ENCODE results near the gene SIM2. TPM values are rescaled to one million over a fixed set of nuclear protein-coding genes. Genes with fewer than 3 reads are reported as not detected.

The SIM2 gene
- total RNA-seq, 1 donor from 2014 or later = 9.2 TPM

GRCh38 chr21:36744190-36744559 is 45.3 kb downstream of the SIM2 start:
- Mint-ChIP-seq H3K27me3 (ENCODE audit: low read depth, unreplicated experiment) (peaks cover 11% of the 10 kb centered on the region), H3K27ac (ENCODE audit: unreplicated experiment) (no peak overlapping the region), H3K4me3 (ENCODE audit: unreplicated experiment) (no peak overlapping the region), H3K36me3 (ENCODE audit: low read depth, unreplicated experiment) (no peaks in the 10 kb centered on the region), H3K4me1 (ENCODE audit: low read depth, unreplicated experiment) (peaks cover 2% of the 10 kb centered on the region), H3K9me3 (ENCODE audit: unreplicated experiment) (peaks cover 1% of the 10 kb centered on the region)
- Histone ChIP-seq H3K36me3 (ENCODE audit: insufficient read depth, low read length) (no peaks in the 10 kb centered on the region), H3K4me2 (ENCODE audit: low read length) (peak overlapping the region; percentile 61), H4K20me1 (ENCODE audit: insufficient read depth, low read length) (no peaks in the 10 kb centered on the region), H3K9me3 (ENCODE audit: insufficient read depth, low read depth, low read length) (no peaks in the 10 kb centered on the region), H2AFZ (ENCODE audit: low read depth, low read length) (peak overlapping the region; percentile 34), H3K4me1 (ENCODE audit: insufficient read depth, low read length) (peaks cover 11% of the 10 kb centered on the region), H3K4me3 (ENCODE audit: insufficient read depth, low read depth, low read length) (no peak overlapping the region), H3K9ac (ENCODE audit: low read length) (no peak overlapping the region), H3K27ac (ENCODE audit: low read depth, low read length) (no peak overlapping the region), H3K79me2 (ENCODE audit: insufficient read depth, low read length) (no peaks in the 10 kb centered on the region), H3K27me3 (ENCODE audit: insufficient read depth, low read length) (no peaks in the 10 kb centered on the region)
- FAIRE-seq = no peak
- DNase-seq (ENCODE audit: low read depth) = no peak
- TF ChIP-seq EZH2 (IDR thresholded peaks at IDR 0.05; ENCODE audit: insufficient read depth, low read length) (no peak), CTCF (IDR thresholded peaks at IDR 0.05; ENCODE audit: insufficient read depth, low read depth, low read length) (no peak)

- FAIRE-seq = no peak
- Histone ChIP-seq H3K36me3 (ENCODE audit: insufficient read depth, low read length) (no peaks in the 10 kb centered on the region), H3K9me3 (ENCODE audit: insufficient read depth, low read depth, low read length) (no peaks in the 10 kb centered on the region), H3K27ac (ENCODE audit: low read depth, low read length) (no peak overlapping the region), H3K27me3 (ENCODE audit: insufficient read depth, low read length) (no peaks in the 10 kb centered on the region), H3K9ac (ENCODE audit: low read length) (no peak overlapping the region), H2AFZ (ENCODE audit: low read depth, low read length) (peak overlapping the region; percentile 34), H3K4me3 (ENCODE audit: insufficient read depth, low read depth, low read length) (no peak overlapping the region), H3K4me1 (ENCODE audit: insufficient read depth, low read length) (peaks cover 13% of the 10 kb centered on the region), H3K79me2 (ENCODE audit: insufficient read depth, low read length) (no peaks in the 10 kb centered on the region), H4K20me1 (ENCODE audit: insufficient read depth, low read length) (no peaks in the 10 kb centered on the region), H3K4me2 (ENCODE audit: low read length) (peak overlapping the region; percentile 61)
- peak; percentile 21 for DNase-seq (ENCODE audit: low read depth)
- Mint-ChIP-seq H3K27me3 (ENCODE audit: low read depth, unreplicated experiment) (peaks cover 11% of the 10 kb centered on the region), H3K36me3 (ENCODE audit: low read depth, unreplicated experiment) (no peaks in the 10 kb centered on the region), H3K4me3 (ENCODE audit: unreplicated experiment) (no peak overlapping the region), H3K27ac (ENCODE audit: unreplicated experiment) (no peak overlapping the region), H3K4me1 (ENCODE audit: low read depth, unreplicated experiment) (peaks cover 7% of the 10 kb centered on the region), H3K9me3 (ENCODE audit: unreplicated experiment) (peaks cover 1% of the 10 kb centered on the region)
- TF ChIP-seq CTCF (IDR thresholded peaks at IDR 0.05; ENCODE audit: insufficient read depth, low read depth, low read length) = no peak
- TF ChIP-seq EZH2 (IDR thresholded peaks at IDR 0.05; ENCODE audit: insufficient read depth, low read length) = no peak
Measured at GRCh38 chr21:36744560-36745231, 45.8 kb downstream of the SIM2 start.

GRCh38 chr21:36745459-36745858 is 46.5 kb downstream of the SIM2 start:
- H3K36me3 Mint-ChIP-seq (ENCODE audit: low read depth, unreplicated experiment) = no peaks in the 10 kb centered on the region
- no peak overlapping the region for H2AFZ ChIP-seq (ENCODE audit: low read depth, low read length)
- H4K20me1 ChIP-seq (ENCODE audit: insufficient read depth, low read length) = no peaks in the 10 kb centered on the region
- no peak for FAIRE-seq
- no peak overlapping the region for H3K27ac ChIP-seq (ENCODE audit: low read depth, low read length)
- no peak for TF ChIP-seq CTCF (IDR thresholded peaks at IDR 0.05; ENCODE audit: insufficient read depth, low read depth, low read length)
- TF ChIP-seq EZH2 (IDR thresholded peaks at IDR 0.05; ENCODE audit: insufficient read depth, low read length) = no peak
- no peaks in the 10 kb centered on the region for H3K79me2 ChIP-seq (ENCODE audit: insufficient read depth, low read length)
- H3K9ac ChIP-seq (ENCODE audit: low read length) = no peak overlapping the region
- peaks cover 11% of the 10 kb centered on the region for H3K27me3 Mint-ChIP-seq (ENCODE audit: low read depth, unreplicated experiment)
- no peaks in the 10 kb centered on the region for H3K36me3 ChIP-seq (ENCODE audit: insufficient read depth, low read length)
- H3K27ac Mint-ChIP-seq (ENCODE audit: unreplicated experiment) = no peak overlapping the region
- no peak overlapping the region for H3K4me2 ChIP-seq (ENCODE audit: low read length)
- peaks cover 1% of the 10 kb centered on the region for H3K9me3 Mint-ChIP-seq (ENCODE audit: unreplicated experiment)
- H3K4me3 ChIP-seq (ENCODE audit: insufficient read depth, low read depth, low read length) = no peak overlapping the region
- peaks cover 21% of the 10 kb centered on the region for H3K4me1 ChIP-seq (ENCODE audit: insufficient read depth, low read length)
- no peak overlapping the region for H3K4me3 Mint-ChIP-seq (ENCODE audit: unreplicated experiment)
- H3K27me3 ChIP-seq (ENCODE audit: insufficient read depth, low read length) = no peaks in the 10 kb centered on the region
- H3K9me3 ChIP-seq (ENCODE audit: insufficient read depth, low read depth, low read length) = no peaks in the 10 kb centered on the region
- no peak for DNase-seq (ENCODE audit: low read depth)
- H3K4me1 Mint-ChIP-seq (ENCODE audit: low read depth, unreplicated experiment) = peaks cover 14% of the 10 kb centered on the region

Data from astrocyte (in vitro differentiated cells and primary cell).